ENCODE data around the gene PHTF1. TPM values are rescaled to one million over a fixed set of nuclear protein-coding genes. Genes with fewer than 3 reads are reported as not detected.

The PHTF1 gene
- polyA plus RNA-seq, 1 donor (not counting 4 experiments of a cell fraction or from before 2014, with no cell fraction given), result 6.8 TPM

DNA sequence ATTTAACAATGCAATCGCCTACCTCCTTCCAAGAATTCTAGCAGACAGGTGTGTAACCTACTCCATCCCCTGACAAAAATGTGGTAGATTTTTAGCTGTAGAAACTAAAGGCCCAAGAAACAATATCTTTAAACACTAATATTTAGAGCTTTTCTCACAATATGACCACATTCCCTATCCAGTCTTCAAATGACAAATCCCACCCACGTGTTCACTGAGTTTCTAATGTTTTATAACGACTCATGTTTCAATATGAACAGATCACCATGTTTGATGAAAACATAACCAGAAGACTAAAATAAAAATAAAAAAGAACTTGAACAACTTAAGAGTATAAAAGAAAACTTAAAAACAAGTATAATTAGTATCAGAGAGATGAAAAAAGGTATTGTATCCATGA, 28.4 kb upstream of the PHTF1 start:
- Histone ChIP-seq H3K4me2 (ENCODE audit: control insufficient read depth, extremely low read depth, insufficient read depth, low read depth, low read length) (no peak overlapping the region), H2AFZ (ENCODE audit: control insufficient read depth, low read length) (no peak overlapping the region), H3K9ac (ENCODE audit: control insufficient read depth, extremely low read depth, insufficient read depth, low read length) (no peak overlapping the region), H3K4me1 (ENCODE audit: control insufficient read depth, extremely low read depth, insufficient read depth, low read length) (peaks cover 10% of the 10 kb centered on the region), H3K27me3 (ENCODE audit: control insufficient read depth, extremely low read depth, insufficient read depth, low read length) (no peaks in the 10 kb centered on the region), H3K9me1 (ENCODE audit: control insufficient read depth, extremely low read depth, insufficient read depth, low read length) (peaks cover 3% of the 10 kb centered on the region), H3K4me3 (ENCODE audit: control insufficient read depth in 2 of 3, extremely low read depth in 1 of 3, insufficient read depth in 2 of 3, low read depth in 1 of 3, low read length in 3 of 3) (no peak overlapping the region), H3K27ac (ENCODE audit: control insufficient read depth, insufficient read depth, low read length) (no peak overlapping the region), H3K79me2 (ENCODE audit: control insufficient read depth, insufficient read depth, low read length) (peaks cover 27% of the 10 kb centered on the region), H3K36me3 (ENCODE audit: control insufficient read depth in 2 of 2, extremely low read depth in 1 of 2, insufficient read depth in 2 of 2, low read length in 2 of 2) (peaks cover 5 to 6% of the 10 kb centered on the region in 2 experiments), H3K9me3 (ENCODE audit: control insufficient read depth, low read depth, low read length) (no peaks in the 10 kb centered on the region), H4K20me1 (ENCODE audit: control insufficient read depth, extremely low read depth, insufficient read depth, low read length) (peaks cover 3% of the 10 kb centered on the region)
- FAIRE-seq (no peak), DNase-seq (ENCODE audit: low read depth, low spot score) (no peak)
- dilution Hi-C loops (cut with MboI; ENCODE audit: extremely low pct_ligation_motif_present, low sequenced_read_pairs), result no loop called here
- no peak for TF ChIP-seq EZH2 (IDR thresholded peaks at IDR 0.05; ENCODE audit: low read length)
- TF ChIP-seq, protein P1, sequence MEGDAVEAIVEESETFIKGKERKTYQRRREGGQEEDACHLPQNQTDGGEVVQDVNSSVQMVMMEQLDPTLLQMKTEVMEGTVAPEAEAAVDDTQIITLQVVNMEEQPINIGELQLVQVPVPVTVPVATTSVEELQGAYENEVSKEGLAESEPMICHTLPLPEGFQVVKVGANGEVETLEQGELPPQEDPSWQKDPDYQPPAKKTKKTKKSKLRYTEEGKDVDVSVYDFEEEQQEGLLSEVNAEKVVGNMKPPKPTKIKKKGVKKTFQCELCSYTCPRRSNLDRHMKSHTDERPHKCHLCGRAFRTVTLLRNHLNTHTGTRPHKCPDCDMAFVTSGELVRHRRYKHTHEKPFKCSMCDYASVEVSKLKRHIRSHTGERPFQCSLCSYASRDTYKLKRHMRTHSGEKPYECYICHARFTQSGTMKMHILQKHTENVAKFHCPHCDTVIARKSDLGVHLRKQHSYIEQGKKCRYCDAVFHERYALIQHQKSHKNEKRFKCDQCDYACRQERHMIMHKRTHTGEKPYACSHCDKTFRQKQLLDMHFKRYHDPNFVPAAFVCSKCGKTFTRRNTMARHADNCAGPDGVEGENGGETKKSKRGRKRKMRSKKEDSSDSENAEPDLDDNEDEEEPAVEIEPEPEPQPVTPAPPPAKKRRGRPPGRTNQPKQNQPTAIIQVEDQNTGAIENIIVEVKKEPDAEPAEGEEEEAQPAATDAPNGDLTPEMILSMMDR (optimal IDR thresholded peaks at IDR 0.05 in 1 of 3, IDR thresholded peaks at IDR 0.05 in 1 of 3, conservative IDR thresholded peaks at IDR 0.05 in 1 of 3; ENCODE audit: extremely low read depth in 1 of 3, insufficient read depth in 2 of 3, low read length in 3 of 3), result no peak

GRCh38 chr1:113786069-113786468, 26.8 kb upstream of the PHTF1 start:
- FAIRE-seq (no peak), DNase-seq (ENCODE audit: low read depth, low spot score) (no peak)
- dilution Hi-C loops (cut with MboI; ENCODE audit: extremely low pct_ligation_motif_present, low sequenced_read_pairs), result no loop called here
- Histone ChIP-seq H3K9me1 (ENCODE audit: control insufficient read depth, extremely low read depth, insufficient read depth, low read length) (peaks cover 5% of the 10 kb centered on the region), H3K27me3 (ENCODE audit: control insufficient read depth, extremely low read depth, insufficient read depth, low read length) (no peaks in the 10 kb centered on the region), H4K20me1 (ENCODE audit: control insufficient read depth, extremely low read depth, insufficient read depth, low read length) (peaks cover 3% of the 10 kb centered on the region), H3K4me2 (ENCODE audit: control insufficient read depth, extremely low read depth, insufficient read depth, low read depth, low read length) (no peak overlapping the region), H3K4me3 (ENCODE audit: control insufficient read depth in 2 of 3, extremely low read depth in 1 of 3, insufficient read depth in 2 of 3, low read depth in 1 of 3, low read length in 3 of 3) (no peak overlapping the region), H3K9ac (ENCODE audit: control insufficient read depth, extremely low read depth, insufficient read depth, low read length) (no peak overlapping the region), H3K79me2 (ENCODE audit: control insufficient read depth, insufficient read depth, low read length) (peaks cover 32% of the 10 kb centered on the region), H3K4me1 (ENCODE audit: control insufficient read depth, extremely low read depth, insufficient read depth, low read length) (peaks cover 10% of the 10 kb centered on the region), H3K36me3 (ENCODE audit: control insufficient read depth in 2 of 2, extremely low read depth in 1 of 2, insufficient read depth in 2 of 2, low read length in 2 of 2) (peaks cover 4 to 6% of the 10 kb centered on the region in 2 experiments), H3K27ac (ENCODE audit: control insufficient read depth, insufficient read depth, low read length) (no peak overlapping the region), H2AFZ (ENCODE audit: control insufficient read depth, low read length) (no peak overlapping the region), H3K9me3 (ENCODE audit: control insufficient read depth, low read depth, low read length) (no peaks in the 10 kb centered on the region)
- TF ChIP-seq, protein P1 (optimal IDR thresholded peaks at IDR 0.05 in 1 of 3, IDR thresholded peaks at IDR 0.05 in 1 of 3, conservative IDR thresholded peaks at IDR 0.05 in 1 of 3; ENCODE audit: extremely low read depth in 1 of 3, insufficient read depth in 2 of 3, low read length in 3 of 3), result no peak
- TF ChIP-seq EZH2 (IDR thresholded peaks at IDR 0.05; ENCODE audit: low read length), result no peak

Measured in keratinocyte (primary cell).